Loucy (cell line): ENCODE data around the gene RFNG.

Experiments
- H2AFZ ChIP-seq: fragments of 200-600 bp; sonication (generic); 2 replicates; pipeline ENCODE4 v1.6.0; 2016; ENCODE audit warnings: antibody characterized with exemption, mild to moderate bottlenecking, low read length, moderate library complexity
- H3F3A ChIP-seq: fragments of 200-600 bp; 2 replicates; pipeline ENCODE4 v1.6.0; 2016; ENCODE audit warnings: antibody characterized with exemption, low read depth, mild to moderate bottlenecking
- H3K27me3 ChIP-seq: fragments of 200-600 bp; sonication (generic); 2 replicates; pipeline ENCODE4 v1.6.1; 2014; ENCODE audit warnings: low read length, mild to moderate bottlenecking; ENCODE audit not compliant: insufficient read depth, poor library complexity, severe bottlenecking
- H3K36me3 ChIP-seq: fragments of 200-600 bp; sonication (generic); 2 replicates; pipeline ENCODE4 v1.6.1; 2016; ENCODE audit warnings: low read length; ENCODE audit not compliant: insufficient read depth
- H3K4me1 ChIP-seq: fragments of 200-600 bp; sonication (generic); 2 replicates; pipeline ENCODE4 v1.5.1; 2014; ENCODE audit warnings: low read length, mild to moderate bottlenecking; ENCODE audit not compliant: insufficient read depth, poor library complexity, severe bottlenecking
- H3K4me2 ChIP-seq: fragments of 200-600 bp; sonication (generic); 2 replicates; pipeline ENCODE4 v1.6.0; 2014; ENCODE audit warnings: antibody characterized with exemption, low read length, low read depth, mild to moderate bottlenecking; ENCODE audit not compliant: poor library complexity, severe bottlenecking
- H3K4me3 ChIP-seq: fragments of 200-600 bp; sonication (generic); 2 replicates; pipeline ENCODE4 v1.5.1; 2014; ENCODE audit warnings: low read length, mild to moderate bottlenecking, mixed read lengths; ENCODE audit not compliant: poor library complexity, severe bottlenecking
- H3K79me2 ChIP-seq: fragments of 200-600 bp; sonication (generic); 2 replicates; pipeline ENCODE4 v1.6.1; 2014; ENCODE audit warnings: low read length; ENCODE audit not compliant: insufficient read depth
- H3K9ac ChIP-seq: fragments of 200-600 bp; sonication (generic); 2 replicates; pipeline ENCODE4 v1.6.0; 2014; ENCODE audit warnings: mild to moderate bottlenecking, low read depth, low read length, moderate library complexity; ENCODE audit not compliant: poor library complexity, severe bottlenecking
- H3K9me2 ChIP-seq: fragments of 200-600 bp; sonication (generic); replicated peaks from 2 replicates; pipeline ENCODE4 v1.6.1; 2016; ENCODE audit warnings: low read depth, low read length, mixed read lengths
- H3K9me3 ChIP-seq: fragments of 200-600 bp; sonication (generic); 2 replicates; pipeline ENCODE4 v1.6.1; 2014; ENCODE audit warnings: mild to moderate bottlenecking, antibody characterized with exemption, low read length, low read depth; ENCODE audit not compliant: insufficient read depth
- H4K20me1 ChIP-seq: fragments of 200-600 bp; sonication (generic); 2 replicates; pipeline ENCODE4 v1.6.0; 2014; ENCODE audit warnings: antibody characterized with exemption, low read length, mild to moderate bottlenecking; ENCODE audit not compliant: insufficient read depth, poor library complexity, severe bottlenecking
- CTCF ChIP-seq: fragments of 200-600 bp; sonication (generic); conservative IDR thresholded peaks from 2 replicates; pipeline ENCODE4 v1.5.1; 2014; ENCODE audit warnings: mild to moderate bottlenecking, antibody characterized with exemption, low read length
- EZH2phosphoT487 ChIP-seq: fragments of 200-600 bp; IDR thresholded peaks from 2 replicates; pipeline ENCODE4 v1.6.1; 2018; ENCODE audit warnings: antibody characterized with exemption, mild to moderate bottlenecking, moderate library complexity, borderline replicate concordance

The RFNG gene

GRCh38 chr17:82020572-82021106 is 31.0 kb downstream of the RFNG start:
- Histone ChIP-seq H3K9me2 (no peaks in the 10 kb centered on the region), H4K20me1 (peaks cover 18% of the 10 kb centered on the region), H3F3A (no peaks in the 10 kb centered on the region), H3K4me3 (peak overlapping the region; percentile 92), H3K27me3 (no peaks in the 10 kb centered on the region), H3K36me3 (no peaks in the 10 kb centered on the region), H3K4me1 (peaks cover 21% of the 10 kb centered on the region), H3K9ac (no peak overlapping the region), H3K4me2 (peak overlapping the region; percentile 98), H2AFZ (no peak overlapping the region), H3K79me2 (peaks cover 22% of the 10 kb centered on the region; the same call in 1 of the 2 replicates), H3K9me3 (no peaks in the 10 kb centered on the region)
- TF ChIP-seq EZH2phosphoT487 (no peak), CTCF (no peak)

- Histone ChIP-seq H3K79me2 (peaks cover 22% of the 10 kb centered on the region; the same call in 1 of the 2 replicates), H3K4me1 (peaks cover 21% of the 10 kb centered on the region), H3F3A (no peaks in the 10 kb centered on the region), H4K20me1 (peaks cover 18% of the 10 kb centered on the region), H3K36me3 (no peaks in the 10 kb centered on the region), H3K9me3 (no peaks in the 10 kb centered on the region), H3K9ac (no peak overlapping the region), H3K4me3 (no peak overlapping the region), H3K9me2 (no peaks in the 10 kb centered on the region), H3K27me3 (no peaks in the 10 kb centered on the region), H3K4me2 (no peak overlapping the region), H2AFZ (no peak overlapping the region)
- TF ChIP-seq EZH2phosphoT487 (no peak), CTCF (peak; percentile 77)
Observed at GRCh38 chr17:82019690-82020571, 31.7 kb downstream of the RFNG start.

- peaks cover 16% of the 10 kb centered on the region; the same call in 1 of the 2 replicates for H3K79me2 ChIP-seq
- H3K4me1 ChIP-seq, result peaks cover 16% of the 10 kb centered on the region
- H3F3A ChIP-seq, result no peaks in the 10 kb centered on the region
- no peak overlapping the region for H3K4me2 ChIP-seq
- H3K9ac ChIP-seq, result no peak overlapping the region
- no peaks in the 10 kb centered on the region for H3K9me3 ChIP-seq
- no peak overlapping the region for H2AFZ ChIP-seq
- peaks cover 18% of the 10 kb centered on the region for H4K20me1 ChIP-seq
- no peaks in the 10 kb centered on the region for H3K27me3 ChIP-seq
- TF ChIP-seq CTCF (no peak), EZH2phosphoT487 (no peak)
- H3K9me2 ChIP-seq, result no peaks in the 10 kb centered on the region
- H3K36me3 ChIP-seq, result no peaks in the 10 kb centered on the region
- H3K4me3 ChIP-seq, result no peak overlapping the region
Observed at GRCh38 chr17:82018989-82019689, 32.5 kb downstream of the RFNG start.
